Natural killer cell (primary cell): ENCODE measurements around the gene INTS15. TPM values are rescaled to one million over a fixed set of nuclear protein-coding genes. Genes with fewer than 3 reads are reported as not detected.
A peak's percentile ranks its signal among the peaks of the same experiment; 100 is the strongest.

Experiments used
- ATAC-seq, 3 donors: fragments of 150-1000 bp in 2 of 3; fragments of 200-7000 bp in 1 of 3; cut with Tn5 transposase; 1 replicate in 1 of 3; 2 replicates in 2 of 3; pipeline ENCODE4 v1.10.0; 2021; ENCODE audit warnings: mild to moderate bottlenecking in 2 of 3, moderate library complexity in 2 of 3
- DNase-seq, 2 donors: peaks; one replicate each; pipeline versions ENCODE4 v3.0.0 to v3.0.0-alpha.2; 2013 to 2021; ENCODE audit warnings: mixed read lengths in 1 of 2
- H3K27ac ChIP-seq: one replicate; pipeline ENCODE4 v1.5.1; 2013; ENCODE audit warnings: mild to moderate bottlenecking, low read length
- H3K27me3 ChIP-seq: one replicate; pipeline ENCODE4 v1.6.1; 2013; ENCODE audit warnings: low read length; ENCODE audit not compliant: control insufficient read depth, insufficient read depth
- H3K36me3 ChIP-seq: one replicate; pipeline ENCODE4 v1.6.1; 2013; ENCODE audit warnings: low read length; ENCODE audit not compliant: control insufficient read depth, insufficient read depth
- H3K4me1 ChIP-seq: one replicate; pipeline ENCODE4 v1.6.1; 2013; ENCODE audit warnings: low read length; ENCODE audit not compliant: control insufficient read depth, insufficient read depth
- H3K4me3 ChIP-seq: one replicate; pipeline ENCODE4 v1.5.1; 2013; ENCODE audit warnings: low read length
- H3K9me3 ChIP-seq: one replicate; pipeline ENCODE4 v1.6.1; 2013; ENCODE audit warnings: low read length; ENCODE audit not compliant: control insufficient read depth, insufficient read depth
- H3K27ac Mint-ChIP-seq, 2 donors: one replicate each; pipeline ENCODE4 v1.8.0; 2022; ENCODE audit warnings: mild to moderate bottlenecking in 2 of 2, mixed read lengths in 2 of 2, moderate library complexity in 1 of 2
- H3K27me3 Mint-ChIP-seq, 2 donors: one replicate each; pipeline ENCODE4 v1.8.0; 2022; ENCODE audit warnings: low read depth in 2 of 2, mixed read lengths in 2 of 2
- H3K36me3 Mint-ChIP-seq: one replicate; pipeline ENCODE4 v1.8.0; 2022; ENCODE audit warnings: mixed read lengths
- H3K4me1 Mint-ChIP-seq, 2 donors: one replicate each; pipeline ENCODE4 v1.8.0; 2022; ENCODE audit warnings: mixed read lengths in 2 of 2
- H3K4me3 Mint-ChIP-seq: one replicate; pipeline ENCODE4 v1.8.0; 2022; ENCODE audit warnings: mild to moderate bottlenecking, moderate library complexity, mixed read lengths
- H3K9me3 Mint-ChIP-seq, 2 donors: one replicate each; pipeline ENCODE4 v1.8.0; 2022; ENCODE audit warnings: mixed read lengths in 2 of 2
- CTCF ChIP-seq: fragments of 200-600 bp; IDR thresholded peaks from one replicate; pipeline ENCODE4 v1.8.0; 2022; ENCODE audit warnings: antibody characterized with exemption
- WGBS: methylation state at CpG from one replicate; pipeline ENCODE4 v1.1.7; 2013; ENCODE audit warnings: missing lambda C conversion rate; ENCODE audit not compliant: insufficient coverage; 5-methylcytosine and 5-hydroxymethylcytosine counted together
- intact Hi-C: fragments of 100-400 bp; cut with micrococcal nuclease; formaldehyde crosslinking; loops from one replicate; pipeline ENCODE4 v1.14.2; 2022
- total RNA-seq, 4 donors: library from RNA; stranded (reverse); fragments of 120-200 nt in 1 of 4; gene quantifications; one replicate each; pipeline versions ENCODE4 v1.2.3 to v1.2.4, GENCODE V29; 2013 to 2022

Gene INTS15
- total RNA-seq, 3 donors from 2014 or later (not counting 1 experiment from before 2014, with no cell fraction given), result 47.5 to 70.1 (median 60.7) TPM

- no peak overlapping the region for H3K4me3 ChIP-seq
- DNase-seq (no peak), ATAC-seq (no peak)
- H3K36me3 ChIP-seq, result peaks cover 4% of the 10 kb centered on the region
- no peak overlapping the region for H3K27ac ChIP-seq
- TF ChIP-seq CTCF, result no peak
- H3K27ac Mint-ChIP-seq, result peak overlapping the region in 1 of 2 donors; percentile 54
- peak overlapping the region; percentile 74 for H3K4me3 Mint-ChIP-seq
- no peaks in the 10 kb centered on the region for H3K27me3 ChIP-seq
- H3K4me1 ChIP-seq, result peaks cover 43% of the 10 kb centered on the region
- intact Hi-C loops, result no loop called here
- H3K4me1 Mint-ChIP-seq, result peaks cover 32 to 34% of the 10 kb centered on the region in 2 donors
- 90% methylated on average over 20 of the region's 20 CpGs for WGBS
- H3K27me3 Mint-ChIP-seq, result peaks cover 0 to 3% of the 10 kb centered on the region in 2 donors
- no peaks in the 10 kb centered on the region for H3K9me3 Mint-ChIP-seq
- H3K9me3 ChIP-seq, result no peaks in the 10 kb centered on the region
- H3K36me3 Mint-ChIP-seq, result peaks cover 7% of the 10 kb centered on the region
Measured at GRCh38 chr7:6616854-6617643, 27.2 kb downstream of the INTS15 start.

GRCh38 chr7:6618621-6619020, 28.8 kb downstream of the INTS15 start:
- no peak for DNase-seq
- no peaks in the 10 kb centered on the region for H3K27me3 ChIP-seq
- Mint-ChIP-seq H3K9me3 (no peaks in the 10 kb centered on the region), H3K36me3 (peaks cover 7% of the 10 kb centered on the region), H3K27me3 (peaks cover 0 to 3% of the 10 kb centered on the region in 2 donors), H3K4me3 (no peak overlapping the region), H3K4me1 (peaks cover 38 to 41% of the 10 kb centered on the region in 2 donors), H3K27ac (no peak overlapping the region)
- H3K36me3 ChIP-seq, result peaks cover 4% of the 10 kb centered on the region
- no peak overlapping the region for H3K27ac ChIP-seq
- no peak overlapping the region for H3K4me3 ChIP-seq
- H3K9me3 ChIP-seq, result no peaks in the 10 kb centered on the region
- no peak for TF ChIP-seq CTCF
- ATAC-seq, result no peak
- 100% methylated on average over 3 of the region's 4 CpGs for WGBS
- H3K4me1 ChIP-seq, result peaks cover 51% of the 10 kb centered on the region
- intact Hi-C loops, result no loop called here

- Histone ChIP-seq H3K4me3 (no peak overlapping the region), H3K27ac (no peak overlapping the region), H3K27me3 (no peaks in the 10 kb centered on the region), H3K9me3 (no peaks in the 10 kb centered on the region), H3K4me1 (peaks cover 61% of the 10 kb centered on the region), H3K36me3 (peaks cover 4% of the 10 kb centered on the region)
- peak in 1 of 2 donors; percentile 36 for DNase-seq
- H3K4me1 Mint-ChIP-seq, result peaks cover 43 to 46% of the 10 kb centered on the region in 2 donors
- H3K4me3 Mint-ChIP-seq, result no peak overlapping the region
- no peak for TF ChIP-seq CTCF
- H3K27ac Mint-ChIP-seq, result no peak overlapping the region
- intact Hi-C loops, result no loop called here
- no peak for ATAC-seq
- no peaks in the 10 kb centered on the region for H3K9me3 Mint-ChIP-seq
- 57% methylated on average over 2 of the region's 3 CpGs for WGBS
- H3K27me3 Mint-ChIP-seq, result no peaks in the 10 kb centered on the region
- peaks cover 7% of the 10 kb centered on the region for H3K36me3 Mint-ChIP-seq
Measured at GRCh38 chr7:6619961-6620360, 30.1 kb downstream of the INTS15 start.
